Measurements from ENCODE around the gene CABLES1. TPM values are rescaled to one million over a fixed set of nuclear protein-coding genes. Genes with fewer than 3 reads are reported as not detected.
"Not testable (repeated sequence)": the region's sequence is repeated elsewhere in the genome, so short reads cannot be mapped to it uniquely, and the experiment has no call there.

Gene CABLES1
- total RNA-seq (2021): 10.0 and 11.8 TPM in 2 replicates
- percentile 59 among the genes with signal in this experiment for Bru-seq, nascent RNA
- percentile 51 among the genes with signal in this experiment for BruChase-seq, experiment 1, labeled RNA remaining after a 2-hour chase
- BruChase-seq, experiment 2, labeled RNA remaining after a 6-hour chase: percentile 56 among the genes with signal in this experiment
- long read RNA-seq, full-length matches to known transcripts: 8 of 18 reads
- long read RNA-seq, partial matches to known transcripts: 2 of 18 reads
- long read RNA-seq, other reads (novel, unspliced or antisense): 8 of 18 reads

- TF ChIP-seq CTCF (conservative IDR thresholded peaks at IDR 0.05): no peak
- no peak for TF ChIP-seq EZH2 (IDR thresholded peaks at IDR 0.05; ENCODE audit: low read depth)
- H3K4me1 ChIP-seq (replicated peaks; ENCODE audit: insufficient read depth): peaks cover 26% of the 10 kb centered on the region
- peak within 1 kb of the TSS; percentile 91 for H3K4me2 ChIP-seq
- H3K27me3 ChIP-seq (ENCODE audit: insufficient read depth, low read depth): no peaks in the 10 kb centered on the region
- TSS peak; percentile 16 for BruUV-seq (replicated peaks)
- H3K36me3 ChIP-seq (ENCODE audit: low read depth): no peaks in the 10 kb centered on the region
- CTCF ChIA-PET: interaction anchor here (0.7 to 1.2 kb wide), 2 partner anchors 57 to 937 kb away, joined by 4 to 5 read pairs; no protein-coding TSS in a partner anchor
- intact Hi-C loops (cut with micrococcal nuclease; ENCODE audit: unreplicated experiment): loop anchor here (1.0 to 10.0 kb wide), 6 partner anchors 29 to 367 kb away; partner anchors contain the start of gene RMC1
- H2AFZ ChIP-seq: peak within 1 kb of the TSS; percentile 80
- peak within 1 kb of the TSS; percentile 78 for H3K4me3 ChIP-seq
- peak; percentile 55 to 62 for DNase-seq
- H4K20me1 ChIP-seq (ENCODE audit: insufficient read depth): no peaks in the 10 kb centered on the region
- H3F3A ChIP-seq (ENCODE audit: insufficient read depth, low read depth): peaks cover 21% of the 10 kb centered on the region; the same call in 1 of the 2 replicates
- H3K79me2 ChIP-seq (ENCODE audit: low read depth): peaks cover 37% of the 10 kb centered on the region
- H3K9me2 ChIP-seq (ENCODE audit: insufficient read depth): no peaks in the 10 kb centered on the region
- H3K9me3 ChIP-seq (ENCODE audit: insufficient read depth, low read depth): no peaks in the 10 kb centered on the region
- POLR2A ChIA-PET (ENCODE audit: unreplicated experiment): interaction anchor here (0.7 kb wide), 2 partner anchors 185 to 318 kb away, joined by 3 read pairs; partner anchors contain the start of gene RIOK3
- H3K27ac ChIP-seq: peak within 1 kb of the TSS; percentile 84
Measured at GRCh38 chr18:23134780-23135549, at the start of gene CABLES1. CABLES1 (plus strand) TSS chr18:23135485; CDS start chr18:23135763, 278 bp downstream.

GRCh38 chr18:23087352-23087751 lies 47.9 kb upstream of the CABLES1 start:
- no peak overlapping the region for H3K4me3 ChIP-seq
- H3K27me3 ChIP-seq (ENCODE audit: insufficient read depth, low read depth): no peaks in the 10 kb centered on the region
- BruUV-seq (replicated peaks): no TSS peak
- H4K20me1 ChIP-seq (ENCODE audit: insufficient read depth): no peaks in the 10 kb centered on the region
- TF ChIP-seq CTCF (conservative IDR thresholded peaks at IDR 0.05) (no peak), EZH2 (IDR thresholded peaks at IDR 0.05; ENCODE audit: low read depth) (no peak)
- H3K27ac ChIP-seq: no peak overlapping the region
- no peak overlapping the region for H3K4me2 ChIP-seq
- intact Hi-C loops (cut with micrococcal nuclease; ENCODE audit: unreplicated experiment): no loop called here
- no peaks in the 10 kb centered on the region for H3F3A ChIP-seq (ENCODE audit: insufficient read depth, low read depth)
- H3K36me3 ChIP-seq (ENCODE audit: low read depth): no peaks in the 10 kb centered on the region
- no peaks in the 10 kb centered on the region for H3K79me2 ChIP-seq (ENCODE audit: low read depth)
- H3K9me3 ChIP-seq (ENCODE audit: insufficient read depth, low read depth): no peaks in the 10 kb centered on the region
- CTCF ChIA-PET: no interaction called here
- no peaks in the 10 kb centered on the region for H3K9me2 ChIP-seq (ENCODE audit: insufficient read depth)
- no peak for DNase-seq
- H3K4me1 ChIP-seq (replicated peaks; ENCODE audit: insufficient read depth): no peaks in the 10 kb centered on the region
- no peak overlapping the region for H2AFZ ChIP-seq
- POLR2A ChIA-PET (ENCODE audit: unreplicated experiment): no interaction called here

GRCh38 chr18:23088310-23088709 lies 47.0 kb upstream of the CABLES1 start:
- no peak for DNase-seq
- Histone ChIP-seq H3K79me2 (ENCODE audit: low read depth) (no peaks in the 10 kb centered on the region), H3K27ac (no peak overlapping the region), H3F3A (ENCODE audit: insufficient read depth, low read depth) (no peaks in the 10 kb centered on the region), H3K4me2 (no peak overlapping the region), H3K4me1 (replicated peaks; ENCODE audit: insufficient read depth) (no peaks in the 10 kb centered on the region), H3K9me3 (ENCODE audit: insufficient read depth, low read depth) (no peaks in the 10 kb centered on the region), H3K36me3 (ENCODE audit: low read depth) (no peaks in the 10 kb centered on the region), H3K27me3 (ENCODE audit: insufficient read depth, low read depth) (no peaks in the 10 kb centered on the region), H2AFZ (no peak overlapping the region), H3K4me3 (no peak overlapping the region), H4K20me1 (ENCODE audit: insufficient read depth) (no peaks in the 10 kb centered on the region), H3K9me2 (ENCODE audit: insufficient read depth) (no peaks in the 10 kb centered on the region)
- POLR2A ChIA-PET (ENCODE audit: unreplicated experiment): no interaction called here
- intact Hi-C loops (cut with micrococcal nuclease; ENCODE audit: unreplicated experiment): no loop called here
- CTCF ChIA-PET: no interaction called here
- BruUV-seq (replicated peaks): no TSS peak
- TF ChIP-seq EZH2 (IDR thresholded peaks at IDR 0.05; ENCODE audit: low read depth): no peak

GRCh38 chr18:23091017-23091993 lies 44.0 kb upstream of the CABLES1 start:
- H3K27ac ChIP-seq; H4K20me1 ChIP-seq (ENCODE audit: insufficient read depth); intact Hi-C loops (cut with micrococcal nuclease; ENCODE audit: unreplicated experiment); H3K4me3 ChIP-seq; H3K9me2 ChIP-seq (ENCODE audit: insufficient read depth); H3K36me3 ChIP-seq (ENCODE audit: low read depth); H3F3A ChIP-seq (ENCODE audit: insufficient read depth, low read depth); H2AFZ ChIP-seq; H3K4me1 ChIP-seq (replicated peaks; ENCODE audit: insufficient read depth); H3K9me3 ChIP-seq (ENCODE audit: insufficient read depth, low read depth); BruUV-seq (replicated peaks); H3K27me3 ChIP-seq (ENCODE audit: insufficient read depth, low read depth); H3K4me2 ChIP-seq; DNase-seq; H3K79me2 ChIP-seq (ENCODE audit: low read depth): not testable (repeated sequence)
- ChIA-PET POLR2A (ENCODE audit: unreplicated experiment) (interaction anchor here (0.6 kb wide), 2 partner anchors 28 to 495 kb away, joined by 5 to 14 read pairs; partner anchors contain the start of gene NPC1), CTCF (interaction anchor here (0.5 to 0.6 kb wide), 2 partner anchors 14 to 22 kb away, joined by 7 to 10 read pairs; no protein-coding TSS in a partner anchor)
